ENCODE data around the gene KRIT1.

Gene KRIT1

DNA sequence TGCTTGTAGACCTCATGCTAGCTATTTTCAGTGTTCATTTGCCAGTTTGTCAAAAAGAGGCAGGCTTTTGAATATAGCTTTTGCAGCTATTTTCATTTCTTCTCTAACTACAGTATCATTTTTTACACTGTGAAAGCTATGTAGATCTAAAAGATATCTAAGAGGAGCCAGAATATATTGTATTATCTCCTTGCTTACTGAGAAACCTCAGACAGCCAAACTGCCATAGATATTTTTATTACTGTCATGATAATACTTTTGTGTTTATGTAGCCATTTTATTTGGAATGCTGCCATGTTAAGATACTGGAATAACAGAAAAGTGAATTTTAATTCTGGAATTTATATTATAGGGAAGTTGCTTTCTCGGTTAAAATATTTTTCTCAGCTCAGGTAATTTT, 37.2 kb upstream of the KRIT1 start:
- H3K27me3 Mint-ChIP-seq (ENCODE audit: low read depth), result no peaks in the 10 kb centered on the region
- H3K9me3 Mint-ChIP-seq, result peaks cover 3% of the 10 kb centered on the region
- TF ChIP-seq, protein P1, sequence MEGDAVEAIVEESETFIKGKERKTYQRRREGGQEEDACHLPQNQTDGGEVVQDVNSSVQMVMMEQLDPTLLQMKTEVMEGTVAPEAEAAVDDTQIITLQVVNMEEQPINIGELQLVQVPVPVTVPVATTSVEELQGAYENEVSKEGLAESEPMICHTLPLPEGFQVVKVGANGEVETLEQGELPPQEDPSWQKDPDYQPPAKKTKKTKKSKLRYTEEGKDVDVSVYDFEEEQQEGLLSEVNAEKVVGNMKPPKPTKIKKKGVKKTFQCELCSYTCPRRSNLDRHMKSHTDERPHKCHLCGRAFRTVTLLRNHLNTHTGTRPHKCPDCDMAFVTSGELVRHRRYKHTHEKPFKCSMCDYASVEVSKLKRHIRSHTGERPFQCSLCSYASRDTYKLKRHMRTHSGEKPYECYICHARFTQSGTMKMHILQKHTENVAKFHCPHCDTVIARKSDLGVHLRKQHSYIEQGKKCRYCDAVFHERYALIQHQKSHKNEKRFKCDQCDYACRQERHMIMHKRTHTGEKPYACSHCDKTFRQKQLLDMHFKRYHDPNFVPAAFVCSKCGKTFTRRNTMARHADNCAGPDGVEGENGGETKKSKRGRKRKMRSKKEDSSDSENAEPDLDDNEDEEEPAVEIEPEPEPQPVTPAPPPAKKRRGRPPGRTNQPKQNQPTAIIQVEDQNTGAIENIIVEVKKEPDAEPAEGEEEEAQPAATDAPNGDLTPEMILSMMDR (IDR thresholded peaks at IDR 0.05; ENCODE audit: unreplicated experiment in 3 of 3), result no peak
- H3K27ac Mint-ChIP-seq, result peak overlapping the region; percentile 29 to 65 (median 34)
- peaks cover 20% of the 10 kb centered on the region for H3K36me3 Mint-ChIP-seq (ENCODE audit: low read depth)
- H3K4me1 Mint-ChIP-seq, result peaks cover 32% of the 10 kb centered on the region
- H3K4me3 Mint-ChIP-seq, result no peak overlapping the region

DNA sequence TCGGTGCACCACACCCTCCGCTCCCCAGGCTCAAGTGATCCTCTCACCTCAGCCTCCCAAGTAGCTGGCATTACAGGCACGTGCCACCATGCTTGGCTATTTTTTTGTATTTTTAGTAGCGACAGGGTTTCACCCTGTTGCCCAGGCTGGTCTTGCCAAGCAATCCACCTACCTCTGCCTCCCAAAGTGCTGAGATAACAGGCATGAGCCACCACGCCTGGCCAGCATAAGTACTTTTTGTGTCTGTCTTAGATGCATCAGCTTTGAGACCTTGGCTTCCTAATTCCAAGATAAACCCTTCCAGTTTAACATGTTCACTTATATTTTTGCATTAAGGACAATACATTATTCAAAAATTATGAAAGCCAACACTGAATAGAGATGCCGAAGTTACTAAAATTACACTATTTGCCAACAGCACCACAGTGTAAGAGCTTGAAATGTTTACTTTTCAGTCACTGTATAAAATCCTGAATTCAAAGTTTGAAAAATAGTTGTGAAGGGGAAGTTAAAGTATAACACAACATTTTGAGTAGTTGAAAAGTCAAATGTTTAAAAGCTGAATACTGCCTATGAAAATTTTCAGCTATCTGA, 36.6 kb upstream of the KRIT1 start:
- Mint-ChIP-seq H3K4me1 (peaks cover 32% of the 10 kb centered on the region), H3K27ac (peak overlapping the region in 2 of 3 experiments; percentile 29 to 65), H3K4me3 (no peak overlapping the region), H3K9me3 (peaks cover under 1% of the 10 kb centered on the region), H3K36me3 (ENCODE audit: low read depth) (peaks cover 17% of the 10 kb centered on the region), H3K27me3 (ENCODE audit: low read depth) (no peaks in the 10 kb centered on the region)
- TF ChIP-seq, protein P1 (IDR thresholded peaks at IDR 0.05; ENCODE audit: unreplicated experiment in 3 of 3), result no peak

DNA sequence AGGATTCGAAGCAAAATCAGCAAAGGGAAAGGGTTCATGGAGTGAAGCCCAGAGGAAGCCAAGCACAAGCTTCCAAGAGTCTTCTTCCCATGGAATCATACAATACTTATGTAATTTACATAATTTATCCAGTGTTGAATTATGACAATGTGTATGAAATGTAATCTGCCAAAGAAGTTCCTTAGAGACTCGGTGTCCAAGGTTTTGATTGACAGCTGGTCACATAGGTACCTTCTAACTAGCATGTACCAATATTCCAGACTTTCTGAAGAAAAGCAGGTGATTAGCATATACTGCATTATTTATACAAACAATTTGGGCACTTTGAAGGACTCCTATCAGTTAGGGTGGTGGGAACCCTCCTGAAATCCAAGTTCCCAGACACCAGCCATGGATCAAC, 35.3 kb upstream of the KRIT1 start:
- H3K36me3 Mint-ChIP-seq (ENCODE audit: low read depth), result peaks cover 19% of the 10 kb centered on the region
- H3K9me3 Mint-ChIP-seq, result no peaks in the 10 kb centered on the region
- no peak overlapping the region for H3K4me3 Mint-ChIP-seq
- H3K27ac Mint-ChIP-seq, result no peak overlapping the region
- peaks cover 32% of the 10 kb centered on the region for H3K4me1 Mint-ChIP-seq
- TF ChIP-seq, protein P1 (IDR thresholded peaks at IDR 0.05; ENCODE audit: unreplicated experiment in 3 of 3), result no peak
- H3K27me3 Mint-ChIP-seq (ENCODE audit: low read depth), result no peaks in the 10 kb centered on the region

DNA sequence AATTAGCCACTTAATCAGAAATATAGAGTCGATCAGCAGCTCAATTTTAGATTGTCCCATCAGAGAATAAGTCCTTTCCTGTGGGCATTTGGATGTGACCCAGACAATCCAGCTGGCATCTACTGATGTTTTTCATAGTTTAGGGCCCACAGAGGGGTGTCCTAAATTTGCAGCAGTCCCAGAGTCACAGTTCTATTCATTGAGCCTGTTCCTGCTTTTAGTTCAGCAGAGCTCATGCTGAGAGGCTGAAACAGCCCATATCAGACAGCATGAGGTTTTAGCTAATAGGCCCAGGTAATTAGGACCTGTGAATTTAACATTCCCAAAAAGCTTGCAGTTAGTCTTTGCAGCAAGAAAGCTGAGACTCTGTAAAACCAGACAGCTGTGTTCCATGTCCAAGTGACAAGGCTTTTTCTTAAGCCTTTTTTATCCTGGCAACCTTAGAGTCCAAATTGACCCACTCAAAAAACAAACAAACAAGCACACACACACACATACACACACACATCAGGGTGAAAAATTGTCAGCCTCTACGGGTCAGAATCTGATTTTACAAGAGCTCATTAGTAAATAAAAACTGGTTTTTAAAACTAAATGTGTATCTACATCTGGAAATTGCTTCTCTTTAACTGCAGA, 33.8 kb upstream of the KRIT1 start:
- Mint-ChIP-seq H3K36me3 (ENCODE audit: low read depth) (peaks cover 24% of the 10 kb centered on the region), H3K27me3 (ENCODE audit: low read depth) (no peaks in the 10 kb centered on the region), H3K4me3 (no peak overlapping the region), H3K4me1 (peaks cover 32% of the 10 kb centered on the region), H3K27ac (peak overlapping the region in 2 of 3 experiments; percentile 33 to 87), H3K9me3 (no peaks in the 10 kb centered on the region)
- TF ChIP-seq, protein P1 (IDR thresholded peaks at IDR 0.05; ENCODE audit: unreplicated experiment in 3 of 3), result no peak

DNA sequence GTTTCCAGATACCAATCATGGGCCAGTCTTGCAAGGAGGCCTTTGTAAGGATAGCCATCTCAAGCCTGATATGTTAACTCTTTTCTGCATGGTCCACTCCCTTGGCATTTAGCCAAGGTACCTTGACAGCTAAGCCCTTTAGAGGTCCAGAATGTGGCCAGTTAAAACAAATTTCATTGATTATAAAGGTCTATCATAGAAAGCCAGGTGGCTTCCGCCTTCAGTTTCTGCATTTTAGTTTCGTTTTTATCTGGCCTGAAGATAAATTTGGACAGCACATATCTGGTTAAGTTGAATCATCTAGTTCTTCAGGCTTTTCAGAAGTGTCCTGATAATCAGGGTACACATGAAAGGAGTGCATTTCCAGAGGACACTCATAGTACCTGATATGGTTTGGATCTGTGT, 30.7 kb upstream of the KRIT1 start:
- TF ChIP-seq, protein P1 (IDR thresholded peaks at IDR 0.05; ENCODE audit: unreplicated experiment in 3 of 3), result no peak
- H3K9me3 Mint-ChIP-seq, result peaks cover 9% of the 10 kb centered on the region
- H3K4me1 Mint-ChIP-seq, result peaks cover 18% of the 10 kb centered on the region
- H3K4me3 Mint-ChIP-seq, result no peak overlapping the region
- H3K36me3 Mint-ChIP-seq (ENCODE audit: low read depth), result peaks cover 33% of the 10 kb centered on the region
- no peaks in the 10 kb centered on the region for H3K27me3 Mint-ChIP-seq (ENCODE audit: low read depth)
- no peak overlapping the region for H3K27ac Mint-ChIP-seq

DNA sequence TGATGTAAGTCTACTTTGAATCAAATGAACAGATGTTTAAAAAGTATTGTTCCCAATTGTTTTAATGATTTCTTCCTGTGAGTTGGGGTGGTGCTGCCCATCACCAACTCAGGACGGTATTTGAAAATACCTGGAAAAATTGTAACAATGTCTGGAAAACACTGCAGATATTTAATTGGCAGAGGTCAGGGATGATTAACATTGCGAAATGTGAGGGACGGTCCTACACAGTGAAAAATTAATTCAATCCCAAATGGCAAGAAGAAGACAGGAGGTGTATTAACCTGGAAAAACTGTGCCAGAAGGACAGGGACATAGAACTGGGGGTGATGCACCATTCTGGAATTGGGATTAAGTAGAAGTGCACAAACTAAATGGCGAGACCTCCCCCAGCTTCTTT, 29.6 kb upstream of the KRIT1 start:
- Mint-ChIP-seq H3K36me3 (ENCODE audit: low read depth) (peaks cover 25% of the 10 kb centered on the region), H3K4me3 (no peak overlapping the region), H3K9me3 (peaks cover 10% of the 10 kb centered on the region), H3K27ac (no peak overlapping the region), H3K4me1 (peaks cover 13% of the 10 kb centered on the region), H3K27me3 (ENCODE audit: low read depth) (no peaks in the 10 kb centered on the region)
- TF ChIP-seq, protein P1 (IDR thresholded peaks at IDR 0.05; ENCODE audit: unreplicated experiment in 3 of 3), result no peak
